H1 (cell line): ENCODE data around the gene IRS1. TPM values are rescaled to one million over a fixed set of nuclear protein-coding genes. Genes with fewer than 3 reads are reported as not detected.
A peak's percentile ranks its signal among the peaks of the same experiment; 100 is the strongest.

ENCODE experiments used
- CTCF ChIA-PET: fragments of 300-600 bp; sonication (Branson Sonifier 250); formaldehyde crosslinking; loops from one replicate; lab custom pipeline; 2021; ENCODE audit not compliant: partially characterized antibody; lab: Charles Lee
- POLR2A ChIA-PET: fragments of 300-600 bp; sonication (Branson Sonifier 250); formaldehyde crosslinking; loops from one replicate; lab custom pipeline; 2021; ENCODE audit warnings: inconsistent platforms; ENCODE audit not compliant: partially characterized antibody; lab: Charles Lee
- DNase-seq, 2 experiments: peaks; one replicate each; pipeline versions ENCODE4 v3.0.0 to v3.0.0-alpha.2; 2010 to 2022; ENCODE audit warnings: low spot score in 2 of 2, low read depth in 1 of 2, mixed read lengths in 1 of 2
- FAIRE-seq: peaks from 2 replicates; lab custom pipeline; 2011; peaks lifted over from hg19 to GRCh38; lab: Jason Lieb, UNC
- H2AFZ ChIP-seq: 2 replicates; pipeline ENCODE4 v1.8.1; 2012; ENCODE audit warnings: low read length, inconsistent platforms
- H2AK5ac ChIP-seq: 2 replicates; pipeline ENCODE4 v1.6.1; 2013; ENCODE audit warnings: low read depth, low read length
- H2BK120ac ChIP-seq: replicated peaks from 2 replicates; pipeline ENCODE3; 2013; ENCODE audit warnings: low read depth, low read length, inconsistent platforms
- H2BK12ac ChIP-seq: 2 replicates; pipeline ENCODE4 v1.6.1; 2013; ENCODE audit warnings: low read depth, low read length
- H2BK15ac ChIP-seq: 2 replicates; pipeline ENCODE4 v1.6.1; 2013; ENCODE audit warnings: low read length
- H2BK20ac ChIP-seq: 2 replicates; pipeline ENCODE4 v1.6.1; 2013; ENCODE audit warnings: low read length
- H2BK5ac ChIP-seq: 2 replicates; pipeline ENCODE4 v1.6.1; 2013; ENCODE audit warnings: low read depth, low read length
- H3K14ac ChIP-seq: 2 replicates; pipeline ENCODE4 v1.6.1; 2013; ENCODE audit warnings: inconsistent platforms; ENCODE audit not compliant: insufficient read length
- H3K18ac ChIP-seq: 2 replicates; pipeline ENCODE4 v1.6.1; 2013; ENCODE audit warnings: low read length; ENCODE audit errors: extremely low read depth
- H3K23ac ChIP-seq: 2 replicates; pipeline ENCODE4 v1.6.1; 2013; ENCODE audit warnings: inconsistent platforms; ENCODE audit not compliant: insufficient read length
- H3K23me2 ChIP-seq: 2 replicates; pipeline ENCODE4 v1.6.1; 2013; ENCODE audit warnings: low read depth, low read length
- H3K27ac ChIP-seq: 2 replicates; pipeline ENCODE4 v1.6.1; 2011; ENCODE audit warnings: low read depth, low read length, inconsistent platforms
- H3K27me3 ChIP-seq, 4 experiments: replicated peaks in 1 of 4; 1 replicate in 1 of 4; 2 replicates in 3 of 4; pipeline versions ENCODE4 v1.6.1 to v1.8.1; 2011 to 2013; ENCODE audit warnings: low read length in 3 of 4, mild to moderate bottlenecking in 3 of 4, inconsistent platforms in 2 of 4, mixed read lengths in 2 of 4, moderate library complexity in 1 of 4; ENCODE audit not compliant: control insufficient read depth in 3 of 4, insufficient read depth in 3 of 4; ENCODE audit errors: extremely low read depth in 1 of 4
- H3K36me3 ChIP-seq, 4 experiments: 2 replicates each; pipeline versions ENCODE4 v1.6.1 to v1.8.1; 2011 to 2013; ENCODE audit warnings: mild to moderate bottlenecking in 4 of 4, low read length in 3 of 4, moderate library complexity in 2 of 4, control low read depth in 1 of 4, inconsistent platforms in 1 of 4; ENCODE audit not compliant: insufficient read depth in 4 of 4, control insufficient read depth in 2 of 4
- H3K4ac ChIP-seq: replicated peaks from 2 replicates; pipeline ENCODE3; 2013; ENCODE audit warnings: low read length, low read depth, mixed read lengths, inconsistent platforms; ENCODE audit not compliant: insufficient read length
- H3K4me1 ChIP-seq, 4 experiments: replicated peaks in 1 of 4; 1 replicate in 1 of 4; 2 replicates in 3 of 4; pipeline versions ENCODE4 v1.6.1 to v1.8.1; 2011 to 2013; ENCODE audit warnings: low read length in 3 of 4, inconsistent platforms in 2 of 4, mixed read lengths in 1 of 4; ENCODE audit not compliant: insufficient read depth in 4 of 4, control insufficient read depth in 3 of 4
- H3K4me2 ChIP-seq, 2 experiments: 2 replicates each; pipeline versions ENCODE4 v1.6.1 to v1.8.1; 2011 to 2013; ENCODE audit warnings: low read depth in 2 of 2, low read length in 2 of 2, control low read depth in 1 of 2, inconsistent platforms in 1 of 2, mild to moderate bottlenecking in 1 of 2; ENCODE audit not compliant: insufficient read depth in 1 of 2
- H3K4me3 ChIP-seq, 4 experiments: fragments of 200-600, 300-600 bp in 1 of 4; sonication (generic), shearing (Covaris generic), sonication (Bioruptor Twin) in 1 of 4; 2 replicates each; pipeline versions ENCODE4 v1.5.1 to v1.8.1; 2011 to 2016; ENCODE audit warnings: low read length in 4 of 4, low read depth in 3 of 4, control low read depth in 2 of 4, inconsistent platforms in 2 of 4, mild to moderate bottlenecking in 2 of 4, mixed read lengths in 1 of 4, moderate library complexity in 1 of 4; ENCODE audit not compliant: insufficient read depth in 2 of 4; ENCODE audit errors: extremely low read depth in 1 of 4
- H3K56ac ChIP-seq: replicated peaks from 2 replicates; pipeline ENCODE3; 2013; ENCODE audit warnings: low read depth, mild to moderate bottlenecking, mixed read lengths, low read length, inconsistent platforms; ENCODE audit not compliant: insufficient read length
- H3K79me1 ChIP-seq: 2 replicates; pipeline ENCODE4 v1.6.1; 2013; ENCODE audit warnings: low read depth, low read length, control low read depth
- H3K79me2 ChIP-seq, 2 experiments: 2 replicates each; pipeline versions ENCODE4 v1.6.1 to v1.8.1; 2012 to 2013; ENCODE audit warnings: low read length in 2 of 2, mild to moderate bottlenecking in 2 of 2, inconsistent platforms in 1 of 2; ENCODE audit not compliant: insufficient read depth in 2 of 2, control insufficient read depth in 1 of 2
- H3K9ac ChIP-seq, 4 experiments: replicated peaks in 1 of 4; 1 replicate in 1 of 4; 2 replicates in 3 of 4; pipeline versions ENCODE4 v1.6.1 to v1.8.1; 2011 to 2013; ENCODE audit warnings: low read depth in 3 of 4, low read length in 3 of 4, control low read depth in 2 of 4, mild to moderate bottlenecking in 2 of 4, moderate library complexity in 2 of 4, inconsistent platforms in 1 of 4; ENCODE audit errors: extremely low read depth in 1 of 4
- H3K9me3 ChIP-seq, 2 experiments: 2 replicates each; pipeline versions ENCODE4 v1.6.1 to v1.8.1; 2012 to 2013; ENCODE audit warnings: mild to moderate bottlenecking in 2 of 2, moderate library complexity in 2 of 2, control low read depth in 1 of 2, inconsistent platforms in 1 of 2, low read depth in 1 of 2, low read length in 1 of 2, mixed read lengths in 1 of 2; ENCODE audit not compliant: insufficient read depth in 2 of 2
- H4K20me1 ChIP-seq, 2 experiments: replicated peaks in 1 of 2; 2 replicates each; pipeline versions ENCODE3 to v1.8.1; 2011 to 2013; ENCODE audit warnings: inconsistent platforms in 2 of 2, low read length in 2 of 2, mild to moderate bottlenecking in 1 of 2; ENCODE audit not compliant: insufficient read depth in 2 of 2, control insufficient read depth in 1 of 2
- H4K5ac ChIP-seq: 2 replicates; pipeline ENCODE4 v1.6.1; 2013; ENCODE audit warnings: low read length, low read depth, mixed read lengths, inconsistent platforms; ENCODE audit not compliant: insufficient read length
- H4K8ac ChIP-seq: 2 replicates; pipeline ENCODE4 v1.8.0; 2013; ENCODE audit warnings: mild to moderate bottlenecking, moderate library complexity, low read length, inconsistent platforms; ENCODE audit not compliant: insufficient read depth; ENCODE audit errors: extremely low read depth
- H4K91ac ChIP-seq: replicated peaks from 2 replicates; pipeline ENCODE3; 2013; ENCODE audit warnings: low read length, mixed read lengths, inconsistent platforms; ENCODE audit not compliant: insufficient read length
- CTCF ChIP-seq, 3 experiments: IDR thresholded peaks; 1 replicate in 2 of 3; 2 replicates in 1 of 3; pipeline versions ENCODE4 v1.5.1 to v1.6.1; 2011; ENCODE audit warnings: low read length in 3 of 3, mild to moderate bottlenecking in 3 of 3, inconsistent platforms in 2 of 3, low read depth in 1 of 3, moderate library complexity in 1 of 3; ENCODE audit not compliant: insufficient read depth in 1 of 3; ENCODE audit errors: control extremely low read depth in 1 of 3
- SRF ChIP-seq: IDR thresholded peaks from 2 replicates; pipeline ENCODE4 v1.6.1; 2011; ENCODE audit warnings: mild to moderate bottlenecking, low read depth, low read length, moderate library complexity
- WGBS, 2 experiments: shearing (Covaris generic) in 1 of 2; methylation state at CpG; one replicate each; pipeline versions ENCODE4 v1.1.6 to v1.1.7; 2013 to 2015; ENCODE audit warnings: low lambda C conversion rate in 2 of 2, mixed read lengths in 2 of 2, inconsistent platforms in 1 of 2, low coverage in 1 of 2, missing lambda C conversion rate in 1 of 2; ENCODE audit not compliant: insufficient replicate concordance in 2 of 2, insufficient coverage in 1 of 2, insufficient read length in 1 of 2; ENCODE audit errors: extremely low coverage in 1 of 2, missing lambda C conversion rate in 1 of 2; 5-methylcytosine and 5-hydroxymethylcytosine counted together
- polyA plus RNA-seq, 7 experiments: library from polyadenylated mRNA; depleted of rRNA in 3 of 7; stranded (reverse) in 5 of 7; unstranded in 2 of 7; fragments of >200 nt in 5 of 7; fragments of 200-250 nt in 2 of 7; gene quantifications; 1 replicate in 5 of 7; 2 replicates in 1 of 7; 4 replicates in 1 of 7; pipeline versions ENCODE4 v1.2.1 to v1.2.3, GENCODE V29; 2011 to 2013; ENCODE audit warnings: missing spikeins in 2 of 7, mixed read lengths in 2 of 7
- total RNA-seq: library from RNA; stranded (reverse); fragmentation: NEBNext Ultra II Directional; extraction: Animal tissue kit (Norgen Biotek cat#: 25700); gene quantifications from 2 replicates; pipeline ENCODE4 v1.2.1, GENCODE V29; 2021

Gene IRS1
- total and polyA plus RNA-seq, 2 of the 8 experiments (the other 6 are each of a cell fraction or from before 2014, with no cell fraction given), result 9.1 to 26.9 TPM

GRCh38 chr2:226761195-226761583 is 38.4 kb downstream of the IRS1 start:
- no peak overlapping the region for H2BK12ac ChIP-seq
- no peak overlapping the region for H3K4ac ChIP-seq
- no peak overlapping the region for H2AK5ac ChIP-seq
- no peak overlapping the region for H4K5ac ChIP-seq
- H3K4me2 ChIP-seq, result no peak overlapping the region
- no peak overlapping the region for H2BK20ac ChIP-seq
- no peak overlapping the region for H3K14ac ChIP-seq
- no peak overlapping the region for H2BK15ac ChIP-seq
- 0 out of 8 replicates have a peak, but pooled peaks cover 0 to 2% (median 0%) of the 10 kb centered on the region in 4 experiments for H3K36me3 ChIP-seq
- no peak overlapping the region for H3K4me3 ChIP-seq
- H3K79me2 ChIP-seq, result peaks cover 0 to 30% of the 10 kb centered on the region in 2 experiments; a peak in 2 of 4 replicates
- H3K23ac ChIP-seq, result no peak overlapping the region
- no peaks in the 10 kb centered on the region for H3K9me3 ChIP-seq
- no peak overlapping the region for H2AFZ ChIP-seq
- H3K4me1 ChIP-seq, result peaks cover 0 to 2% (median under 1%) of the 10 kb centered on the region in 4 experiments; a peak in 2 of 7 replicates
- no peaks in the 10 kb centered on the region; the same call in 1 of the 2 replicates for H3K79me1 ChIP-seq
- WGBS, 2 experiments, result 97% methylated on average over 2 of the region's 2 CpGs; no CpG with 5 or more reads in 1 of the 2 experiments
- CTCF ChIA-PET, result interaction anchor here (0.7 to 3.5 kb wide), 16 partner anchors 8 to 218 kb away, joined by 3 to 15 read pairs (median 4); no protein-coding TSS in a partner anchor
- TF ChIP-seq SRF (no peak), CTCF (IDR thresholded peaks at IDR 0.05; ENCODE audit: control extremely low read depth in 1 of 3, insufficient read depth in 1 of 3, low read depth in 1 of 3, low read length in 3 of 3) (peak in 1 of 3 experiments; percentile 12; a peak in 1 of 4 replicates)
- no peak overlapping the region for H4K8ac ChIP-seq
- FAIRE-seq, result no peak
- no peak overlapping the region for H3K9ac ChIP-seq
- no peak overlapping the region for H2BK5ac ChIP-seq
- H3K18ac ChIP-seq, result no peak overlapping the region
- no peak for DNase-seq
- no peaks in the 10 kb centered on the region for H3K23me2 ChIP-seq
- no peak overlapping the region for H3K56ac ChIP-seq
- H4K91ac ChIP-seq, result no peak overlapping the region
- no peaks in the 10 kb centered on the region for H3K27me3 ChIP-seq
- no peak overlapping the region for H3K27ac ChIP-seq
- POLR2A ChIA-PET, result interaction anchor here (1.1 to 1.2 kb wide), 2 partner anchors 18 to 30 kb away, joined by 3 to 4 read pairs; no protein-coding TSS in a partner anchor
- H2BK120ac ChIP-seq, result no peak overlapping the region
- no peaks in the 10 kb centered on the region for H4K20me1 ChIP-seq
